HEK293 (cell line): ENCODE data around the gene SUPT5H.

Source experiments
- CTCF ChIA-PET: fragments of 350-600 bp; formaldehyde crosslinking; extraction: SDS; loops from one replicate; lab custom pipeline; 2021; ENCODE audit warnings: antibody characterized with exemption; lab: Yijun Ruan, JAX
- POLR2A ChIA-PET: fragments of 300-600 bp; formaldehyde crosslinking; extraction: SDS; loops from one replicate; lab custom pipeline; 2020; ENCODE audit warnings: antibody characterized with exemption, inconsistent platforms; lab: Yijun Ruan, JAX
- H3K27ac ChIP-seq: fragments of 200-500 bp; sonication (Bioruptor generic); 2 replicates; pipeline ENCODE4 v1.5.1; 2014; ENCODE audit warnings: low read depth, low read length, control low read depth, inconsistent platforms; ENCODE audit errors: extremely low read depth
- H3K36me3 ChIP-seq, 2 experiments: fragments of 200-500 bp in 1 of 2; sonication (Bioruptor generic) in 1 of 2; 1 replicate in 1 of 2; 2 replicates in 1 of 2; pipeline ENCODE4 v1.5.1; 2014 to 2017; ENCODE audit warnings: inconsistent platforms in 2 of 2, low read length in 2 of 2; ENCODE audit not compliant: control insufficient read depth in 2 of 2, insufficient read depth in 1 of 2
- H3K4me1 ChIP-seq: fragments of 200-500 bp; sonication (Bioruptor generic); 2 replicates; pipeline ENCODE4 v1.5.1; 2014; ENCODE audit warnings: mild to moderate bottlenecking, low read length, inconsistent platforms; ENCODE audit not compliant: control insufficient read depth, insufficient read depth
- H3K4me3 ChIP-seq: 2 replicates; pipeline ENCODE4 v1.5.1; 2011; ENCODE audit warnings: low read depth, mild to moderate bottlenecking, control low read depth, low read length, moderate library complexity
- H3K9me3 ChIP-seq: fragments of 200-500 bp; sonication (Bioruptor generic); 2 replicates; pipeline ENCODE4 v1.5.1; 2014; ENCODE audit warnings: low read depth, low read length, inconsistent platforms; ENCODE audit not compliant: control insufficient read depth, insufficient read depth
- GLI2 ChIP-seq: fragments of 450-650 bp; formaldehyde crosslinking; IDR thresholded peaks from 2 replicates; pipeline ENCODE4; 2017; ENCODE audit warnings: missing biosample characterization, missing genetic modification characterization, low read depth, borderline replicate concordance
- INSM2 ChIP-seq: fragments of 450-650 bp; formaldehyde crosslinking; IDR thresholded peaks from 2 replicates; pipeline ENCODE4 v1.5.1; 2016; ENCODE audit warnings: missing biosample characterization, missing genetic modification characterization
- KLF9 ChIP-seq: fragments of 450-650 bp; formaldehyde crosslinking; IDR thresholded peaks from 2 replicates; pipeline ENCODE4 v1.5.1; 2016; ENCODE audit warnings: missing biosample characterization, missing genetic modification characterization, low read depth
- OSR2 ChIP-seq: fragments of 450-650 bp; formaldehyde crosslinking; IDR thresholded peaks from 2 replicates; pipeline ENCODE4 v1.5.1; 2016; ENCODE audit warnings: missing biosample characterization, missing genetic modification characterization
- RBAK ChIP-seq: fragments of 450-650 bp; formaldehyde crosslinking; IDR thresholded peaks from 2 replicates; pipeline ENCODE4 v1.5.1; 2016; ENCODE audit warnings: missing biosample characterization, missing genetic modification characterization
- ZBTB21 ChIP-seq: fragments of 450-650 bp; formaldehyde crosslinking; IDR thresholded peaks from 2 replicates; pipeline ENCODE4 v1.5.1; 2017; ENCODE audit warnings: missing biosample characterization, missing genetic modification characterization
- ZBTB49 ChIP-seq: fragments of 450-650 bp; formaldehyde crosslinking; IDR thresholded peaks from 2 replicates; pipeline ENCODE4 v1.5.1; 2016; ENCODE audit warnings: missing biosample characterization, missing genetic modification characterization, low read depth
- ZIC2 ChIP-seq: fragments of 450-650 bp; formaldehyde crosslinking; IDR thresholded peaks from 2 replicates; pipeline ENCODE4 v1.5.1; 2016; ENCODE audit warnings: missing biosample characterization, missing genetic modification characterization
- ZNF114 ChIP-seq: fragments of 450-650 bp; formaldehyde crosslinking; IDR thresholded peaks from 2 replicates; pipeline ENCODE4 v1.5.0; 2017; ENCODE audit warnings: missing biosample characterization, missing genetic modification characterization
- ZNF157 ChIP-seq: fragments of 450-650 bp; formaldehyde crosslinking; IDR thresholded peaks from 2 replicates; pipeline ENCODE4 v1.5.1; 2016; ENCODE audit warnings: missing biosample characterization, missing genetic modification characterization
- ZNF2 ChIP-seq: fragments of 450-650 bp; formaldehyde crosslinking; IDR thresholded peaks from 2 replicates; pipeline ENCODE4 v1.5.1; 2016; ENCODE audit warnings: missing biosample characterization, missing genetic modification characterization
- ZNF248 ChIP-seq: fragments of 450-650 bp; formaldehyde crosslinking; IDR thresholded peaks from 2 replicates; pipeline ENCODE4 v1.5.1; 2017; ENCODE audit warnings: missing biosample characterization, missing genetic modification characterization
- ZNF394 ChIP-seq: fragments of 450-650 bp; formaldehyde crosslinking; IDR thresholded peaks from 2 replicates; pipeline ENCODE4 v1.5.1; 2016; ENCODE audit warnings: missing biosample characterization, missing genetic modification characterization, mild to moderate bottlenecking, moderate library complexity, borderline replicate concordance
- ZNF449 ChIP-seq: fragments of 450-650 bp; formaldehyde crosslinking; IDR thresholded peaks from 2 replicates; pipeline ENCODE4 v1.5.1; 2017; ENCODE audit warnings: missing biosample characterization, mild to moderate bottlenecking, missing genetic modification characterization, moderate library complexity
- ZNF510 ChIP-seq: fragments of 450-650 bp; formaldehyde crosslinking; IDR thresholded peaks from 2 replicates; pipeline ENCODE4 v1.5.1; 2018; ENCODE audit warnings: mild to moderate bottlenecking, missing genetic modification characterization, missing biosample characterization; ENCODE audit not compliant: insufficient replicate concordance
- ZNF514 ChIP-seq: fragments of 450-650 bp; formaldehyde crosslinking; IDR thresholded peaks from 2 replicates; pipeline ENCODE4 v1.5.1; 2016; ENCODE audit warnings: missing biosample characterization, missing genetic modification characterization
- ZNF692 ChIP-seq: fragments of 450-650 bp; formaldehyde crosslinking; IDR thresholded peaks from 2 replicates; pipeline ENCODE4 v1.5.1; 2016; ENCODE audit warnings: missing biosample characterization, missing genetic modification characterization
- ZNF76 ChIP-seq: fragments of 450-650 bp; formaldehyde crosslinking; IDR thresholded peaks from 2 replicates; pipeline ENCODE4; 2016; ENCODE audit warnings: low read depth, missing biosample characterization, missing genetic modification characterization, borderline replicate concordance
- ZNF777 ChIP-seq: fragments of 450-650 bp; formaldehyde crosslinking; IDR thresholded peaks from 2 replicates; pipeline ENCODE4 v1.5.1; 2017; ENCODE audit warnings: missing biosample characterization, missing genetic modification characterization, borderline replicate concordance
- ZNF837 ChIP-seq: fragments of 450-650 bp; formaldehyde crosslinking; IDR thresholded peaks from 2 replicates; pipeline ENCODE4 v1.5.1; 2016; ENCODE audit warnings: missing biosample characterization, missing genetic modification characterization
- ZSCAN5A ChIP-seq: fragments of 450-650 bp; formaldehyde crosslinking; IDR thresholded peaks from 2 replicates; pipeline ENCODE4 v1.5.1; 2016; ENCODE audit warnings: missing biosample characterization, missing genetic modification characterization
- ZXDB ChIP-seq: fragments of 450-650 bp; formaldehyde crosslinking; IDR thresholded peaks from 2 replicates; pipeline ENCODE4 v1.5.1; 2016; ENCODE audit warnings: missing biosample characterization, missing genetic modification characterization

Gene SUPT5H

GRCh38 chr19:39411081-39411831, 34.1 kb upstream of the SUPT5H start (continued):
- TF ChIP-seq ZNF449 (tag by site-specific recombination) (no peak), ZNF510 (tag by site-specific recombination) (no peak), RBAK (0 out of 2 replicates have a peak, but pooled peaks have one; percentile 7), ZNF777 (tag by site-specific recombination) (no peak; the same call in 1 of the 2 replicates), ZNF2 (tag by site-specific recombination) (no peak), KLF9 (tag by site-specific recombination) (0 out of 2 replicates have a peak, but pooled peaks have one; percentile 20), OSR2 (tag by site-specific recombination) (no peak), ZBTB21 (tag by site-specific recombination) (no peak), ZNF157 (tag by site-specific recombination) (no peak), ZNF76 (tag by site-specific recombination) (no peak), ZSCAN5A (tag by site-specific recombination) (no peak), INSM2 (tag by site-specific recombination) (no peak), ZNF248 (tag by site-specific recombination) (0 out of 2 replicates have a peak, but pooled peaks have one; percentile 34), ZNF394 (tag by site-specific recombination) (no peak), ZNF837 (tag by site-specific recombination) (0 out of 2 replicates have a peak, but pooled peaks have one; percentile 39)
- TF ChIP-seq, all 188 proteins: peak for 25

GRCh38 chr19:39411832-39412099, 33.6 kb upstream of the SUPT5H start:
- peak overlapping the region; percentile 25 for H3K4me3 ChIP-seq
- peak overlapping the region; percentile 58 for H3K27ac ChIP-seq
- CTCF ChIA-PET: interaction anchor here (0.5 to 2.4 kb wide), 59 partner anchors 8 to 682 kb away, joined by 3 to 144 read pairs (median 4); partner anchors contain the start of genes EID2, EID2B, FBXO17 and GMFG
- no peaks in the 10 kb centered on the region for H3K9me3 ChIP-seq
- peaks cover 40% of the 10 kb centered on the region for H3K4me1 ChIP-seq
- POLR2A ChIA-PET: interaction anchor here (0.5 to 2.4 kb wide), 7 partner anchors 9 to 29 kb away, joined by 3 to 57 read pairs (median 14); partner anchors contain the start of genes MED29, PAF1 and RPS16
- peaks cover 15 to 21% of the 10 kb centered on the region in 2 experiments; a peak in 2 of 3 replicates for H3K36me3 ChIP-seq
- no peak; the same call in none of the 2 replicates for TF ChIP-seq ZNF692 (tag by site-specific recombination)
- no peak; the same call in 1 of the 2 replicates for TF ChIP-seq ZNF394 (tag by site-specific recombination)
- no peak for TF ChIP-seq ZXDB (tag by site-specific recombination)
- no peak for TF ChIP-seq ZBTB49 (tag by site-specific recombination)
- TF ChIP-seq ZNF449 (tag by site-specific recombination): no peak
- no peak for TF ChIP-seq ZIC2 (tag by site-specific recombination)
- no peak for TF ChIP-seq ZNF114 (tag by site-specific recombination)
- TF ChIP-seq GLI2 (tag by site-specific recombination): no peak
- no peak for TF ChIP-seq ZNF514
